Neutrophil (primary cell): ENCODE results near the gene PHF11.

Experiments used
- H3K27ac ChIP-seq: fragments of 200-600 bp; sonication (generic); 2 replicates; pipeline ENCODE4 v1.5.1; 2016; ENCODE audit warnings: mild to moderate bottlenecking, moderate library complexity
- H3K27me3 ChIP-seq: fragments of 200-600 bp; sonication (generic); 2 replicates; pipeline ENCODE4 v1.6.0; 2016; ENCODE audit warnings: mild to moderate bottlenecking
- H3K36me3 ChIP-seq: fragments of 200-600 bp; sonication (generic); 2 replicates; pipeline ENCODE4 v1.5.1; 2017
- H3K4me1 ChIP-seq, 2 experiments: fragments of 200-600 bp in 1 of 2; sonication (generic) in 1 of 2; 1 replicate in 1 of 2; 2 replicates in 1 of 2; pipeline versions ENCODE4 v1.5.1 to v1.6.1; 2013 to 2016; ENCODE audit warnings: low read depth in 1 of 2, low read length in 1 of 2, mild to moderate bottlenecking in 1 of 2, moderate library complexity in 1 of 2; ENCODE audit not compliant: control insufficient read depth in 1 of 2, insufficient read depth in 1 of 2
- H3K4me3 ChIP-seq, 2 experiments: fragments of 200-600 bp in 1 of 2; sonication (generic) in 1 of 2; 1 replicate in 1 of 2; 2 replicates in 1 of 2; pipeline ENCODE4 v1.5.1; 2013 to 2016; ENCODE audit warnings: low read depth in 1 of 2, low read length in 1 of 2, mild to moderate bottlenecking in 1 of 2, moderate library complexity in 1 of 2
- H3K9me3 ChIP-seq: fragments of 200-600 bp; sonication (generic); 2 replicates; pipeline ENCODE4 v1.5.1; 2016
- CTCF ChIP-seq: fragments of 200-600 bp; sonication (generic); IDR thresholded peaks from 2 replicates; pipeline ENCODE4 v1.5.1; 2016; ENCODE audit warnings: antibody characterized with exemption

The PHF11 gene

GRCh38 chr13:49459580-49459979, 36.2 kb upstream of the PHF11 start:
- Histone ChIP-seq H3K36me3 (peaks cover 18% of the 10 kb centered on the region), H3K4me3 (no peak overlapping the region)
- no peak for TF ChIP-seq CTCF

GRCh38 chr13:49464085-49464484, 31.7 kb upstream of the PHF11 start:
- Histone ChIP-seq H3K9me3 (no peaks in the 10 kb centered on the region), H3K4me3 (no peak overlapping the region), H3K27ac (no peak overlapping the region), H3K36me3 (peaks cover 32% of the 10 kb centered on the region), H3K27me3 (no peaks in the 10 kb centered on the region), H3K4me1 (no peaks in the 10 kb centered on the region)
- TF ChIP-seq CTCF: no peak

More at GRCh38 chr13:49459580-49459979, 36.2 kb upstream of the PHF11 start:
- no peaks in the 10 kb centered on the region for H3K4me1 ChIP-seq
- H3K27me3 ChIP-seq: no peaks in the 10 kb centered on the region
- H3K9me3 ChIP-seq: no peaks in the 10 kb centered on the region
- H3K27ac ChIP-seq: no peak overlapping the region

- H3K36me3 ChIP-seq: peaks cover 35% of the 10 kb centered on the region
- no peak for TF ChIP-seq CTCF
Measured at GRCh38 chr13:49464621-49465325, 31.0 kb upstream of the PHF11 start.

GRCh38 chr13:49466292-49466838, 29.4 kb upstream of the PHF11 start:
- H3K27ac ChIP-seq: no peak overlapping the region
- no peaks in the 10 kb centered on the region for H3K27me3 ChIP-seq
- H3K36me3 ChIP-seq: peaks cover 40% of the 10 kb centered on the region
- TF ChIP-seq CTCF: no peak
- H3K4me1 ChIP-seq: no peaks in the 10 kb centered on the region
- no peaks in the 10 kb centered on the region for H3K9me3 ChIP-seq
- no peak overlapping the region for H3K4me3 ChIP-seq

More at GRCh38 chr13:49464621-49465325, 31.0 kb upstream of the PHF11 start:
- H3K4me1 ChIP-seq: no peaks in the 10 kb centered on the region
- H3K4me3 ChIP-seq: no peak overlapping the region
- no peak overlapping the region for H3K27ac ChIP-seq
- H3K9me3 ChIP-seq: no peaks in the 10 kb centered on the region
- no peaks in the 10 kb centered on the region for H3K27me3 ChIP-seq

GRCh38 chr13:49472186-49472585, 23.6 kb upstream of the PHF11 start:
- H3K27me3 ChIP-seq: no peaks in the 10 kb centered on the region
- no peaks in the 10 kb centered on the region for H3K9me3 ChIP-seq
- H3K4me3 ChIP-seq: no peak overlapping the region
- TF ChIP-seq CTCF: no peak
- H3K4me1 ChIP-seq: peaks cover 0 to 5% of the 10 kb centered on the region in 2 experiments
- peaks cover 37% of the 10 kb centered on the region for H3K36me3 ChIP-seq
- no peak overlapping the region for H3K27ac ChIP-seq
